Heart right ventricle (tissue), 16 donors: Measurements from ENCODE around the gene IL36B. TPM values are rescaled to one million over a fixed set of nuclear protein-coding genes. Genes with fewer than 3 reads are reported as not detected.

Experiments used
- ATAC-seq, 8 donors: fragments of 200-7000 bp; cut with Tn5 transposase; one replicate each; pipeline ENCODE4 v1.9.1; 2020; ENCODE audit warnings: mild to moderate bottlenecking in 8 of 8, moderate library complexity in 8 of 8, moderate number of reproducible peaks in 1 of 8
- DNase-seq, 2 donors: peaks; one replicate each; pipeline ENCODE4 v3.0.0-alpha.2; 2020
- H3K27ac ChIP-seq, 10 donors: fragments of 200-600 bp; sonication (generic) in 2 of 10; one replicate each; pipeline versions ENCODE4 v1.5.0 to v1.8.0; 2020 to 2022; ENCODE audit warnings: mild to moderate bottlenecking in 3 of 10
- H3K27me3 ChIP-seq, 7 donors: fragments of 200-600 bp; one replicate each; pipeline ENCODE4 v1.8.0; 2021 to 2022; ENCODE audit warnings: mild to moderate bottlenecking in 2 of 7
- H3K36me3 ChIP-seq, 9 donors: fragments of 200-600 bp; sonication (generic) in 1 of 9; one replicate each; pipeline versions ENCODE4 v1.5.0 to v1.8.0; 2020 to 2022; ENCODE audit warnings: mild to moderate bottlenecking in 2 of 9
- H3K4me1 ChIP-seq, 9 donors: fragments of 200-600 bp; sonication (generic) in 1 of 9; one replicate each; pipeline versions ENCODE4 v1.5.0 to v1.8.0; 2020 to 2022; ENCODE audit warnings: mild to moderate bottlenecking in 4 of 9
- H3K4me3 ChIP-seq, 10 donors: fragments of 200-600 bp; sonication (generic) in 2 of 10; one replicate each; pipeline versions ENCODE4 v1.5.0 to v1.8.0; 2020 to 2022; ENCODE audit warnings: mild to moderate bottlenecking in 7 of 10, moderate library complexity in 2 of 10
- H3K9me3 ChIP-seq, 11 donors: fragments of 200-600 bp in 10 of 11; sonication (generic) in 2 of 11; one replicate each; pipeline versions ENCODE4 v1.5.0 to v1.8.0; 2013 to 2022; ENCODE audit warnings: mild to moderate bottlenecking in 2 of 11, control low read depth in 1 of 11, moderate library complexity in 1 of 11
- WGBS, 2 donors: extraction: QIAGEN DNeasy Blood & Tissue Kit; methylation state at CpG; one replicate each; pipeline ENCODE4 v1.1.7; 2013; ENCODE audit warnings: inconsistent platforms in 1 of 2; 5-methylcytosine and 5-hydroxymethylcytosine counted together
- intact Hi-C, 10 donors: fragments of 100-400 bp; cut with DNase I; formaldehyde crosslinking; loops; one replicate each; pipeline versions ENCODE4 v1.11.1 to v1.14.2; 2022
- polyA plus RNA-seq, 2 donors: library from polyadenylated mRNA; stranded (reverse); fragments of 200-250 nt; gene quantifications; one replicate each; pipeline ENCODE4 v1.2.3, GENCODE V29; 2013
- total RNA-seq, 10 donors: library from RNA; stranded (reverse); fragmentation: NEBNext Ultra II Directional in 3 of 10; extraction: Animal tissue kit (Norgen Biotek cat#: 25700) in 3 of 10; gene quantifications; one replicate each; pipeline versions ENCODE4 v1.2.1 to v1.2.4, GENCODE V29; 2021 to 2023
- TF ChIP-seq, protein P1 (sequence below), 9 donors: fragments of 200-600 bp; sonication (generic) in 2 of 9; IDR thresholded peaks; one replicate each; pipeline versions ENCODE4 v1.5.0 to v1.8.0; 2021 to 2022; ENCODE audit warnings: antibody characterized with exemption in 9 of 9, mild to moderate bottlenecking in 5 of 9, moderate library complexity in 1 of 9
- donor health status: Arrhythmogenic right ventricular cardiomyopathy.
- donor health status: ischemic (EF 13 %, LVEDD 7.1; RV severe dilation, severe dysfunction).
- donor health status: healthy with polysubstance abuse.
- donor health status: DM: no; HTN: yes; CAD: no.
- donor health status: DM: no; HTN: no; CAD: no.
- donor health status: ischemic (EF 25% LVEDD 6.9; RV normal size, moderate dysfunction).
- donor health status: ischemic (EF 25% LVEDD 5.7; RV mildly dilated, moderate dysfunction).
- donor health status: healthy.
- donor health status: DM: yes; HTN: yes; CAD: no.
- donor health status: Ischemic cardiomyopathy.
- donor health status: ischemic (EF 35%, LVEDD 5.7; RV mildly dilated, moderate dysfunction).
- donor health status: nonischemic (EF 11% LVEDD 7.7; RV severe dilation, severe dysfunction).
- donor health status: DM: yes; HTN: yes; CAD: no.
- donor health status: PGD.
- donor health status: ischemic (EF 29% LVEDD 5.4; RV normal size, mild dysfunction).
- donor health status: nonischemic (EF 23%, LVEDD 6.1; RV moderate dilation, normal function).

The IL36B gene
- total and polyA plus RNA-seq, 12 donors = not detected

DNA sequence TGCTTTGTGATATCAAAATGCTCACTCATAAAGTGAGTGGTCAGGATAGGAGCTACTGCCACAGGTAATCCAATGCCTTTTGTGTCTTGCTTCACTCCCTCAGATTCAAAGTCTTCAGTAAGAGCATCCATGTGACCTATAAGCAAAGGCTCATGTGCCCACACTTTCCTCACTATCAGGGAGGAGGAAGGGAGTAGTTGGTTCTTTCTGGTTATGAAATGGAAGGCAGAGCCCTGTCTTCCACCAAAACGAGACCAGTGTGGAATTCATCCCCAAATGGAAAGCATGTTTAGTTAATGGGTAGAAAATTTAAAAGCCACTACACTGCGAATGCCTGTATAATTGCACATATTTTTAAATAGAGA, 40.9 kb upstream of the IL36B start:
- Histone ChIP-seq H3K27me3 (peaks cover 0 to 7% (median 0%) of the 10 kb centered on the region in 7 donors), H3K9me3 (peaks cover 0 to 12% (median 0%) of the 10 kb centered on the region in 11 donors), H3K27ac (no peak overlapping the region), H3K36me3 (no peaks in the 10 kb centered on the region), H3K4me3 (no peak overlapping the region), H3K4me1 (peaks cover 0 to 4% (median 0%) of the 10 kb centered on the region in 9 donors)
- DNase-seq = no peak
- 45 to 47% methylated on average over 2 of the region's 2 CpGs for whole genome bisulfite sequencing, 2 donors
- TF ChIP-seq, protein P1, sequence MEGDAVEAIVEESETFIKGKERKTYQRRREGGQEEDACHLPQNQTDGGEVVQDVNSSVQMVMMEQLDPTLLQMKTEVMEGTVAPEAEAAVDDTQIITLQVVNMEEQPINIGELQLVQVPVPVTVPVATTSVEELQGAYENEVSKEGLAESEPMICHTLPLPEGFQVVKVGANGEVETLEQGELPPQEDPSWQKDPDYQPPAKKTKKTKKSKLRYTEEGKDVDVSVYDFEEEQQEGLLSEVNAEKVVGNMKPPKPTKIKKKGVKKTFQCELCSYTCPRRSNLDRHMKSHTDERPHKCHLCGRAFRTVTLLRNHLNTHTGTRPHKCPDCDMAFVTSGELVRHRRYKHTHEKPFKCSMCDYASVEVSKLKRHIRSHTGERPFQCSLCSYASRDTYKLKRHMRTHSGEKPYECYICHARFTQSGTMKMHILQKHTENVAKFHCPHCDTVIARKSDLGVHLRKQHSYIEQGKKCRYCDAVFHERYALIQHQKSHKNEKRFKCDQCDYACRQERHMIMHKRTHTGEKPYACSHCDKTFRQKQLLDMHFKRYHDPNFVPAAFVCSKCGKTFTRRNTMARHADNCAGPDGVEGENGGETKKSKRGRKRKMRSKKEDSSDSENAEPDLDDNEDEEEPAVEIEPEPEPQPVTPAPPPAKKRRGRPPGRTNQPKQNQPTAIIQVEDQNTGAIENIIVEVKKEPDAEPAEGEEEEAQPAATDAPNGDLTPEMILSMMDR (IDR thresholded peaks at IDR 0.05) = no peak
- no peak for ATAC-seq
- intact Hi-C loops = no loop called here

DNA sequence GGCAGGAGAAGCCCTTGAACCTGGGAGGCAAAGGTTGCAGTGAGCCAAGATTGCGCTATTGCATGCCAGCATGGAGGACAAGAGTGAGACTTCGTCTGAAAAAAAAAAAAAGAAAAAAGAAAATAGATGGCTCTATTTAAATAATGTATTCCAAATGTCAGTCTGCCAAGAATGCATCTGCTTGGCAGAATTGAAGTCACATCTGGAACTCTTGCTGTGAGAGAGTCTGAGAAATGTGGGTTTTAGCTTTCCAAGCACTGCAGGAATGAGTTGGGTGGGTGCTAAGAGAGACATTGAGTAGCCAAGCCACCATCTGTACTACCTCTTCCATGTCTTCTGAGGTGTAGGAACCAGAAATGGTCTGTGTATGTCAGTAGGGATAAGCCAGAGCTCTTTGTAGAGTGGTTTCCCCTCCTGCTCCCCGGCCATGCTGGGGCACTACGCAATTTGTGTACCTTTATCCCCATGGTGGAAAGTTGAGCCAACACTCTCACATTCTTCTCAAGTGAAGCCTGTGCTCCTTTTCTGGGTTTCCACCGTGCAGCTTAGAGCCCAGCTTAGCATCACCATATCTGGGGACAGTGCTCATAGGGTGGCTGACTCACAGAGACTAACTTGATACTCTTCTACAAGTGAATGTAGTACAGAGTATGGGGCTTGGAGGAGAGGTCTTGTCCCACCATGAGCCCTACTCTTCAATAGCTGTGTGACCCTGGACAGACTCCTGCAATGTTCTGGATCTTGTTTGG, 40.4 kb upstream of the IL36B start:
- intact Hi-C loops = no loop called here
- peaks cover 0 to 4% (median 0%) of the 10 kb centered on the region in 9 donors for H3K4me1 ChIP-seq
- no peaks in the 10 kb centered on the region for H3K36me3 ChIP-seq
- WGBS, 2 donors = 83 to 88% methylated on average over 5 of the region's 5 CpGs
- H3K4me3 ChIP-seq = no peak overlapping the region
- no peak for ATAC-seq
- no peak overlapping the region for H3K27ac ChIP-seq
- TF ChIP-seq, protein P1 (IDR thresholded peaks at IDR 0.05) = no peak
- peaks cover 0 to 12% (median 0%) of the 10 kb centered on the region in 11 donors for H3K9me3 ChIP-seq
- no peak for DNase-seq
- H3K27me3 ChIP-seq = peaks cover 0 to 8% (median 0%) of the 10 kb centered on the region in 7 donors

DNA sequence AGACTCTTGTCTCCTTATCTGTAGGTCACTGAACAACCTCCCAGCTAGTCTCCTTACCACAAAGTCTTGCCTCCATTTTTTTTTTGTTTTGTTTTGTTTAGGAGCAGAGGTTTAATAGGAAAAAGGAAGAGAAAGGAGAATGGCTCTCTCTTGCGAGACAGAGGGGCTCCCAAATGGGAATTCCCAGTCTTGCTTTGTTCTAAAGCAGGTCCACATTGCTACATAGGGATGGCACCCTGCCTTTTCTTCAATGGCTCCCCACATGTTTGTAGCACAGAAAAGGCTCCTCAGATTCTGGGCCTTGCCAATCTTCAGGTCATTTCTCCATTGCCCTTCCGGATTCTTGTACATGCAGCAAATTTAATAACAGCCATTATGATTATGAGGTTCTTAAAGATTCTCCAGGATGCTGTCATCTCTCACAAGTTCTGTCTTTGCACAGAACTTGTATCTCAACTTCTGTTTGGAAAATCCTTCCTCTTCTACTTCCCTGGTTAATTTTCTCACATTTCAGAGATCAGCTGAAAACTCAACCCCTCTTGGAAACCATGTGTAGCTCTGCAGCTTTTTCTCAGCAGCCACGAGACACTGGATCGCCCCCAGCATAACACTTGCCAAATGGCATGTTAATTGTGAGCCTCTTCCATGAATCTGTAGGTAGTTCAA, 38.7 kb upstream of the IL36B start:
- TF ChIP-seq, protein P1 (IDR thresholded peaks at IDR 0.05) = no peak
- H3K4me1 ChIP-seq = no peaks in the 10 kb centered on the region
- no peak for ATAC-seq
- 67 to 70% methylated on average over 4 of the region's 4 CpGs for WGBS, 2 donors
- H3K9me3 ChIP-seq = peaks cover 0 to 15% (median 0%) of the 10 kb centered on the region in 11 donors
- no peaks in the 10 kb centered on the region for H3K36me3 ChIP-seq
- peaks cover 0 to 8% (median 0%) of the 10 kb centered on the region in 7 donors for H3K27me3 ChIP-seq
- H3K27ac ChIP-seq = no peak overlapping the region
- no peak for DNase-seq
- intact Hi-C loops = no loop called here
- no peak overlapping the region for H3K4me3 ChIP-seq

DNA sequence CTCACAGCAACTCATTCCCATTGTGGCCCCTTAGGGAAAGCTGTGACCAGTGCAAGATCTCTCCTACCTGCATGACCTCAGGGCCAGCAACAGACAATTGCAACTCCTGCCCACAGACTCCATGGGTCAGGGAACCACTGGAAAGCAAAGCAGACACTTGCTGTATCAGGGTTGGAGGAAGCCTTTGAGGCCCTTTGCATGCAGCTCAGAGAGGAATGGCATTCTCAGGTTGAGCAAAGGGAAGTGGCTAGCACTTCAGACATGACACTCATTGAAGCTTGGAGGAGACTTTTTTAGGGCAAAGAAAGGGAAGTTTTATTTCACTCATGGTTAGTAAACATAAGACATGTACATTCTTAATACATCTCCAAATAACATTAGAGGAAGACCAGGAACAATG, 37.2 kb upstream of the IL36B start:
- Histone ChIP-seq H3K9me3 (peaks cover 0 to 7% (median 0%) of the 10 kb centered on the region in 11 donors), H3K27ac (no peak overlapping the region), H3K4me1 (no peaks in the 10 kb centered on the region), H3K4me3 (no peak overlapping the region), H3K27me3 (peaks cover 0 to 8% (median 0%) of the 10 kb centered on the region in 7 donors), H3K36me3 (no peaks in the 10 kb centered on the region)
- TF ChIP-seq, protein P1 (IDR thresholded peaks at IDR 0.05) = no peak
- intact Hi-C loops = loop anchor here in 2 of 10 donors (5.0 to 10.0 kb wide), 2 partner anchors 95 to 107 kb away; no protein-coding TSS in a partner anchor
- DNase-seq (no peak), ATAC-seq (no peak)
